Neural cell (in vitro differentiated cells): ENCODE results near the gene SLCO3A1. TPM values are rescaled to one million over a fixed set of nuclear protein-coding genes. Genes with fewer than 3 reads are reported as not detected.

ENCODE experiments used
- H2AFZ ChIP-seq: fragments of 200-600, 300-800 bp; sonication (generic), shearing (Covaris generic); 2 replicates; pipeline ENCODE4 v1.6.0; 2014; ENCODE audit warnings: low read depth, mild to moderate bottlenecking, antibody characterized with exemption, low read length, moderate library complexity
- H3F3A ChIP-seq: fragments of 200-600 bp; shearing (Covaris generic); 2 replicates; pipeline ENCODE4 v1.6.1; 2016; ENCODE audit warnings: mild to moderate bottlenecking, moderate library complexity, mixed read lengths, antibody characterized with exemption, low read length; ENCODE audit not compliant: insufficient read depth, poor library complexity, severe bottlenecking
- H3K27ac ChIP-seq: fragments of 200-600, 300-800 bp; sonication (generic), shearing (Covaris generic); 2 replicates; pipeline ENCODE4 v1.5.1; 2014; ENCODE audit warnings: mild to moderate bottlenecking, low read length, moderate library complexity
- H3K27me3 ChIP-seq: fragments of 300-800, 200-600 bp; sonication (generic), shearing (Covaris generic); 2 replicates; pipeline ENCODE4 v1.6.0; 2014; ENCODE audit warnings: mild to moderate bottlenecking, low read depth, low read length, moderate library complexity; ENCODE audit not compliant: insufficient read depth
- H3K36me3 ChIP-seq: fragments of 300-800, 200-600 bp; sonication (generic), shearing (Covaris generic); 2 replicates; pipeline ENCODE4 v1.5.1; 2014; ENCODE audit warnings: mild to moderate bottlenecking, antibody characterized with exemption, low read length, moderate library complexity; ENCODE audit not compliant: insufficient read depth
- H3K4me2 ChIP-seq: fragments of 300-800, 200-600 bp; sonication (generic), shearing (Covaris generic); 2 replicates; pipeline ENCODE4 v1.6.0; 2014; ENCODE audit warnings: mild to moderate bottlenecking, low read length
- H3K4me3 ChIP-seq: fragments of 300-800, 200-600 bp; sonication (generic), shearing (Covaris generic); 2 replicates; pipeline ENCODE4 v1.5.1; 2014; ENCODE audit warnings: mild to moderate bottlenecking, low read length, moderate library complexity
- H3K79me2 ChIP-seq: fragments of 200-600 bp; shearing (Covaris generic); replicated peaks from 2 replicates; pipeline ENCODE4 v1.6.0; 2014; ENCODE audit warnings: mild to moderate bottlenecking, low read length, moderate library complexity; ENCODE audit not compliant: insufficient read depth
- H3K9ac ChIP-seq: fragments of 300-800, 200-600 bp; sonication (generic), shearing (Covaris generic); 2 replicates; pipeline ENCODE4 v1.6.1; 2016; ENCODE audit warnings: mild to moderate bottlenecking, low read length, mixed read lengths
- H3K9me2 ChIP-seq: fragments of 200-600 bp; shearing (Covaris generic); 2 replicates; pipeline ENCODE4 v1.6.1; 2016; ENCODE audit warnings: mild to moderate bottlenecking, low read length, mixed read lengths; ENCODE audit not compliant: insufficient read depth
- H3K9me3 ChIP-seq: fragments of 200-600, 300-800 bp; sonication (generic), shearing (Covaris generic); 2 replicates; pipeline ENCODE4 v1.6.1; 2016; ENCODE audit warnings: mild to moderate bottlenecking, mixed run types, low read length, moderate library complexity, mixed read lengths
- H4K20me1 ChIP-seq: fragments of 200-600 bp; shearing (Covaris generic); 2 replicates; pipeline ENCODE4 v1.6.1; 2016; ENCODE audit warnings: mild to moderate bottlenecking, mixed run types; ENCODE audit not compliant: insufficient read depth
- EP300 ChIP-seq: fragments of 450-650 bp; conservative IDR thresholded peaks from 2 replicates; pipeline ENCODE4 v1.6.1; 2014; ENCODE audit warnings: antibody characterized with exemption, mild to moderate bottlenecking, moderate library complexity; ENCODE audit not compliant: poor library complexity, severe bottlenecking
- MXI1 ChIP-seq: fragments of 450-650 bp; conservative IDR thresholded peaks from 2 replicates; pipeline ENCODE4 v1.6.1; 2014; ENCODE audit warnings: antibody characterized with exemption, mild to moderate bottlenecking; ENCODE audit not compliant: poor library complexity, severe bottlenecking
- POLR2AphosphoS5 ChIP-seq: IDR thresholded peaks from 2 replicates; pipeline ENCODE4 v1.6.1; 2012
- RAD21 ChIP-seq: fragments of 450-650 bp; conservative IDR thresholded peaks from 2 replicates; pipeline ENCODE4 v1.6.1; 2014; ENCODE audit warnings: antibody characterized with exemption, mild to moderate bottlenecking, moderate library complexity
- SMC3 ChIP-seq: fragments of 450-650 bp; conservative IDR thresholded peaks from 2 replicates; pipeline ENCODE4 v1.6.1; 2014; ENCODE audit warnings: antibody characterized with exemption, mild to moderate bottlenecking, moderate library complexity; ENCODE audit not compliant: poor library complexity
- TAF1 ChIP-seq: IDR thresholded peaks from 2 replicates; pipeline ENCODE4 v1.6.1; 2012; ENCODE audit warnings: low read depth
- polyA plus RNA-seq: library from polyadenylated mRNA; depleted of rRNA; stranded (reverse); fragments of >200 nt; gene quantifications from 2 replicates; pipeline ENCODE4 v1.2.3, GENCODE V29; 2014
- TF ChIP-seq, protein P1 (sequence below): fragments of 450-650 bp; IDR thresholded peaks from 2 replicates; pipeline ENCODE4 v1.5.1; 2014; ENCODE audit warnings: antibody characterized with exemption, mild to moderate bottlenecking, moderate library complexity; ENCODE audit not compliant: poor library complexity, severe bottlenecking
- TF ChIP-seq, protein P2 (sequence below): IDR thresholded peaks from 2 replicates; pipeline ENCODE4 v1.6.1; 2012; ENCODE audit warnings: borderline replicate concordance

SLCO3A1 gene
- polyA plus RNA-seq, 1 donor from 2014 or later: 14.2 TPM

DNA sequence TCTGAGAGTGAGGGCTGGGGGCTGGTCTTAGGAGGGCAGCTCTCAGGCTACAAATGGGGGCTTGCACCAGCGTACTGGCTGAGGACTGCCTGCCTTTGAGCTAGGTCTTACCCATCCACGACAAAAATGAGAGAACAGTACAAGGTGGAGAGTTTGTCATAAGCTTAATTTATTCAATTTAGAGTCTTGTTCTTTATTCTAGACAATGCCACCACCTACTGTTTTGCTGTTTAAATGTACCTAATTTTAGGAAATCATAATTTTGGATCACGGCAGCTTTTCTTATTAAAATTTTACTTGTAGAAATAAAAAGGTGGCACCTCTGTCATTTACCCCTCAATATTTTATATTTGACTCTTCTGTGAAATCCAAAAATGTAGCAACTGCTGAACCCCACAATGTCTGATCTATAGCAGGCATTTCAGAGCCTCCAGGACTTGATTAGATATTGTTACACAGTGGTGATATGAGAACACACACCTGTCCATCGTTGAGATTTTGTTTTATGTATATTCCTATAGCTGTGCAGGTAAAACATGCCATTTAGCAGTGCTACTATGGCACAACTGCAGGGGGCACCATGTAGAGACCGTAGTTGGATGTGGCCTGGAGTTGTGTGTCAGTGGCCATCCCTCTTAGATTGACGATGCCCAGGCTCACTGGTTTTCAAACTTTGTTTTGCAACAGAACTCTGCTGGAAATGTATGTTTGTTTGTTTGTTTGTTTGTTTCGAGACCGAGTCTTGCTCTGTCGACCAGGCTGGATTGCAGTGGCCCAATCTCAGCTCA lies 88.6 kb downstream of the SLCO3A1 start:
- Histone ChIP-seq H3K4me3 (no peak overlapping the region), H3K4me2 (no peak overlapping the region), H2AFZ (no peak overlapping the region), H3K27me3 (no peaks in the 10 kb centered on the region), H3K9ac (no peak overlapping the region), H3K79me2 (peaks cover 30% of the 10 kb centered on the region), H3F3A (no peaks in the 10 kb centered on the region), H4K20me1 (no peaks in the 10 kb centered on the region), H3K9me3 (no peaks in the 10 kb centered on the region), H3K27ac (no peak overlapping the region), H3K9me2 (no peaks in the 10 kb centered on the region), H3K36me3 (no peaks in the 10 kb centered on the region)
- TF ChIP-seq RAD21: peak; percentile 30
- TF ChIP-seq MXI1: no peak

- H2AFZ ChIP-seq: no peak overlapping the region
These were observed 89.3 kb downstream of the SLCO3A1 start for GRCh38 chr15:91942720-91943394.

More at GRCh38 chr15:91942720-91943394, 89.3 kb downstream of the SLCO3A1 start:
- no peaks in the 10 kb centered on the region for H4K20me1 ChIP-seq
- H3K9me3 ChIP-seq: no peaks in the 10 kb centered on the region
- no peak overlapping the region for H3K4me2 ChIP-seq
- no peaks in the 10 kb centered on the region for H3K27me3 ChIP-seq
- H3F3A ChIP-seq: no peaks in the 10 kb centered on the region
- H3K36me3 ChIP-seq: no peaks in the 10 kb centered on the region
- H3K9me2 ChIP-seq: no peaks in the 10 kb centered on the region
- H3K79me2 ChIP-seq: peaks cover 28% of the 10 kb centered on the region
- TF ChIP-seq, protein P1, sequence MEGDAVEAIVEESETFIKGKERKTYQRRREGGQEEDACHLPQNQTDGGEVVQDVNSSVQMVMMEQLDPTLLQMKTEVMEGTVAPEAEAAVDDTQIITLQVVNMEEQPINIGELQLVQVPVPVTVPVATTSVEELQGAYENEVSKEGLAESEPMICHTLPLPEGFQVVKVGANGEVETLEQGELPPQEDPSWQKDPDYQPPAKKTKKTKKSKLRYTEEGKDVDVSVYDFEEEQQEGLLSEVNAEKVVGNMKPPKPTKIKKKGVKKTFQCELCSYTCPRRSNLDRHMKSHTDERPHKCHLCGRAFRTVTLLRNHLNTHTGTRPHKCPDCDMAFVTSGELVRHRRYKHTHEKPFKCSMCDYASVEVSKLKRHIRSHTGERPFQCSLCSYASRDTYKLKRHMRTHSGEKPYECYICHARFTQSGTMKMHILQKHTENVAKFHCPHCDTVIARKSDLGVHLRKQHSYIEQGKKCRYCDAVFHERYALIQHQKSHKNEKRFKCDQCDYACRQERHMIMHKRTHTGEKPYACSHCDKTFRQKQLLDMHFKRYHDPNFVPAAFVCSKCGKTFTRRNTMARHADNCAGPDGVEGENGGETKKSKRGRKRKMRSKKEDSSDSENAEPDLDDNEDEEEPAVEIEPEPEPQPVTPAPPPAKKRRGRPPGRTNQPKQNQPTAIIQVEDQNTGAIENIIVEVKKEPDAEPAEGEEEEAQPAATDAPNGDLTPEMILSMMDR: no peak
- no peak for TF ChIP-seq EP300
- TF ChIP-seq RAD21: no peak
- no peak for TF ChIP-seq MXI1
- no peak for TF ChIP-seq SMC3
- no peak for TF ChIP-seq POLR2AphosphoS5
- TF ChIP-seq, protein P2, sequence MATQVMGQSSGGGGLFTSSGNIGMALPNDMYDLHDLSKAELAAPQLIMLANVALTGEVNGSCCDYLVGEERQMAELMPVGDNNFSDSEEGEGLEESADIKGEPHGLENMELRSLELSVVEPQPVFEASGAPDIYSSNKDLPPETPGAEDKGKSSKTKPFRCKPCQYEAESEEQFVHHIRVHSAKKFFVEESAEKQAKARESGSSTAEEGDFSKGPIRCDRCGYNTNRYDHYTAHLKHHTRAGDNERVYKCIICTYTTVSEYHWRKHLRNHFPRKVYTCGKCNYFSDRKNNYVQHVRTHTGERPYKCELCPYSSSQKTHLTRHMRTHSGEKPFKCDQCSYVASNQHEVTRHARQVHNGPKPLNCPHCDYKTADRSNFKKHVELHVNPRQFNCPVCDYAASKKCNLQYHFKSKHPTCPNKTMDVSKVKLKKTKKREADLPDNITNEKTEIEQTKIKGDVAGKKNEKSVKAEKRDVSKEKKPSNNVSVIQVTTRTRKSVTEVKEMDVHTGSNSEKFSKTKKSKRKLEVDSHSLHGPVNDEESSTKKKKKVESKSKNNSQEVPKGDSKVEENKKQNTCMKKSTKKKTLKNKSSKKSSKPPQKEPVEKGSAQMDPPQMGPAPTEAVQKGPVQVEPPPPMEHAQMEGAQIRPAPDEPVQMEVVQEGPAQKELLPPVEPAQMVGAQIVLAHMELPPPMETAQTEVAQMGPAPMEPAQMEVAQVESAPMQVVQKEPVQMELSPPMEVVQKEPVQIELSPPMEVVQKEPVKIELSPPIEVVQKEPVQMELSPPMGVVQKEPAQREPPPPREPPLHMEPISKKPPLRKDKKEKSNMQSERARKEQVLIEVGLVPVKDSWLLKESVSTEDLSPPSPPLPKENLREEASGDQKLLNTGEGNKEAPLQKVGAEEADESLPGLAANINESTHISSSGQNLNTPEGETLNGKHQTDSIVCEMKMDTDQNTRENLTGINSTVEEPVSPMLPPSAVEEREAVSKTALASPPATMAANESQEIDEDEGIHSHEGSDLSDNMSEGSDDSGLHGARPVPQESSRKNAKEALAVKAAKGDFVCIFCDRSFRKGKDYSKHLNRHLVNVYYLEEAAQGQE: no peak
- no peak for TF ChIP-seq TAF1
- H3K27ac ChIP-seq: no peak overlapping the region
- no peak overlapping the region for H3K4me3 ChIP-seq
- no peak overlapping the region for H3K9ac ChIP-seq
